SH-SY5Y (cell line): ENCODE data around the gene CLOCK.

Experiments used
- GATA2 ChIP-seq: IDR thresholded peaks from 2 replicates; pipeline ENCODE4 v1.6.1; 2011; ENCODE audit warnings: mild to moderate bottlenecking, low read depth, low read length
- GATA3 ChIP-seq: IDR thresholded peaks from 2 replicates; pipeline ENCODE4 v1.6.1; 2011; ENCODE audit warnings: low read depth, mild to moderate bottlenecking, low read length, moderate library complexity

Gene CLOCK

GRCh38 chr4:55468724-55469123 is 78.0 kb downstream of the CLOCK start:
- no peak for TF ChIP-seq GATA2
- TF ChIP-seq GATA3: no peak

GRCh38 chr4:55466001-55466400 is 80.7 kb downstream of the CLOCK start:
- TF ChIP-seq GATA3 (no peak), GATA2 (no peak)

GRCh38 chr4:55458611-55459010 is 88.1 kb downstream of the CLOCK start:
- TF ChIP-seq GATA3: no peak
- no peak for TF ChIP-seq GATA2

GRCh38 chr4:55458164-55458563 is 88.5 kb downstream of the CLOCK start:
- TF ChIP-seq GATA2 (no peak), GATA3 (no peak)

GRCh38 chr4:55450566-55450965 is 96.1 kb downstream of the CLOCK start:
- TF ChIP-seq GATA3: no peak
- no peak for TF ChIP-seq GATA2

- TF ChIP-seq GATA2 (no peak), GATA3 (no peak)
These were observed 98.9 kb downstream of the CLOCK start for GRCh38 chr4:55447831-55448230.

GRCh38 chr4:55447108-55447708 is 99.5 kb downstream of the CLOCK start:
- TF ChIP-seq GATA2 (no peak), GATA3 (no peak)

- TF ChIP-seq GATA2 (no peak), GATA3 (no peak)
These were observed 100.2 kb downstream of the CLOCK start for GRCh38 chr4:55446578-55446922.

- no peak for TF ChIP-seq GATA3
- TF ChIP-seq GATA2: no peak
These were observed 100.7 kb downstream of the CLOCK start for GRCh38 chr4:55445921-55446577.

GRCh38 chr4:55444827-55445226 is 101.9 kb downstream of the CLOCK start:
- TF ChIP-seq GATA2: no peak
- TF ChIP-seq GATA3: no peak

GRCh38 chr4:55442541-55442940 is 104.2 kb downstream of the CLOCK start:
- no peak for TF ChIP-seq GATA3
- no peak for TF ChIP-seq GATA2

GRCh38 chr4:55440786-55441185 is 105.9 kb downstream of the CLOCK start:
- no peak for TF ChIP-seq GATA2
- no peak for TF ChIP-seq GATA3

GRCh38 chr4:55439023-55439422 is 107.7 kb downstream of the CLOCK start:
- no peak for TF ChIP-seq GATA3
- TF ChIP-seq GATA2: no peak

- TF ChIP-seq GATA3: no peak
- no peak for TF ChIP-seq GATA2
These were observed 108.4 kb downstream of the CLOCK start for GRCh38 chr4:55438314-55438713.

GRCh38 chr4:55437823-55438222 is 108.9 kb downstream of the CLOCK start:
- no peak for TF ChIP-seq GATA3
- no peak for TF ChIP-seq GATA2
